Mesendoderm (in vitro differentiated cells): Measurements from ENCODE around the gene LCAT.

Source experiments
- DNase-seq: peaks from one replicate; pipeline ENCODE4 v3.0.0; 2013
- H2AK5ac ChIP-seq: 2 replicates; pipeline ENCODE4 v1.6.1; 2013; ENCODE audit warnings: low read length, inconsistent platforms
- H2BK120ac ChIP-seq: 2 replicates; pipeline ENCODE4 v1.6.1; 2013; ENCODE audit warnings: low read depth, mild to moderate bottlenecking, low read length, moderate library complexity, mixed read lengths
- H2BK15ac ChIP-seq: replicated peaks from 2 replicates; pipeline ENCODE4 v1.6.1; 2013; ENCODE audit warnings: low read depth, mild to moderate bottlenecking, moderate library complexity
- H2BK5ac ChIP-seq: 2 replicates; pipeline ENCODE4 v1.6.1; 2013; ENCODE audit warnings: low read length, inconsistent platforms
- H3K18ac ChIP-seq: 2 replicates; pipeline ENCODE4 v1.6.1; 2013; ENCODE audit warnings: mild to moderate bottlenecking, low read length, mixed read lengths
- H3K23ac ChIP-seq: one replicate; pipeline ENCODE4 v1.6.1; 2013; ENCODE audit warnings: low read length
- H3K27ac ChIP-seq: 2 replicates; pipeline ENCODE4 v1.5.1; 2013; ENCODE audit warnings: low read depth, mild to moderate bottlenecking, inconsistent platforms, low read length, moderate library complexity
- H3K27me3 ChIP-seq: 2 replicates; pipeline ENCODE4 v1.6.1; 2013; ENCODE audit warnings: low read length, control low read depth, mild to moderate bottlenecking, inconsistent platforms; ENCODE audit not compliant: insufficient read depth, poor library complexity
- H3K36me3 ChIP-seq: 2 replicates; pipeline ENCODE4 v1.6.1; 2013; ENCODE audit warnings: low read length, inconsistent platforms; ENCODE audit not compliant: control insufficient read depth, insufficient read depth
- H3K4ac ChIP-seq: one replicate; pipeline ENCODE4 v1.6.1; 2013; ENCODE audit warnings: low read depth, mild to moderate bottlenecking, low read length, moderate library complexity
- H3K4me1 ChIP-seq: 2 replicates; pipeline ENCODE4 v1.6.1; 2013; ENCODE audit warnings: low read depth, low read length, inconsistent platforms; ENCODE audit not compliant: control insufficient read depth
- H3K4me2 ChIP-seq: 2 replicates; pipeline ENCODE4 v1.6.1; 2013; ENCODE audit warnings: low read length
- H3K4me3 ChIP-seq: 2 replicates; pipeline ENCODE4 v1.5.1; 2013; ENCODE audit warnings: mild to moderate bottlenecking, low read length
- H3K56ac ChIP-seq: one replicate; pipeline ENCODE4 v1.6.1; 2013; ENCODE audit warnings: low read length
- H3K79me1 ChIP-seq: 2 replicates; pipeline ENCODE4 v1.6.1; 2013; ENCODE audit warnings: low read length, inconsistent platforms
- H3K79me2 ChIP-seq: 2 replicates; pipeline ENCODE4 v1.6.1; 2013; ENCODE audit warnings: mild to moderate bottlenecking, low read length; ENCODE audit not compliant: control insufficient read depth, insufficient read depth
- H3K9ac ChIP-seq: 2 replicates; pipeline ENCODE4 v1.6.1; 2013; ENCODE audit warnings: low read length, inconsistent platforms
- H4K5ac ChIP-seq: one replicate; pipeline ENCODE4 v1.6.1; 2013; ENCODE audit warnings: low read length
- H4K8ac ChIP-seq: one replicate; pipeline ENCODE4 v1.6.1; 2013; ENCODE audit warnings: low read depth, mild to moderate bottlenecking, control low read depth, low read length, moderate library complexity
- WGBS: extraction: QIAGEN DNeasy Blood & Tissue Kit; methylation state at CpG from one replicate; pipeline ENCODE4 v1.1.7; 2013; ENCODE audit warnings: low lambda C conversion rate, missing lambda C conversion rate; ENCODE audit not compliant: insufficient coverage; ENCODE audit errors: extremely low coverage; 5-methylcytosine and 5-hydroxymethylcytosine counted together

Gene LCAT

GRCh38 chr16:67988675-67989074 lies 44.8 kb upstream of the LCAT start:
- no peak overlapping the region for H2BK15ac ChIP-seq
- no peak overlapping the region for H3K4me3 ChIP-seq
- H3K27me3 ChIP-seq: no peaks in the 10 kb centered on the region
- H3K9ac ChIP-seq: no peak overlapping the region
- H3K27ac ChIP-seq: no peak overlapping the region
- H3K79me1 ChIP-seq: no peaks in the 10 kb centered on the region
- no peak for DNase-seq
- H3K36me3 ChIP-seq: no peaks in the 10 kb centered on the region
- H3K4me1 ChIP-seq: no peaks in the 10 kb centered on the region
- no peak overlapping the region for H4K8ac ChIP-seq
- H3K18ac ChIP-seq: no peak overlapping the region
- WGBS: no CpG with 5 or more reads among the region's 3 CpGs
- no peak overlapping the region for H2AK5ac ChIP-seq
- no peaks in the 10 kb centered on the region for H3K79me2 ChIP-seq
- H3K23ac ChIP-seq: no peak overlapping the region
- H3K4me2 ChIP-seq: no peak overlapping the region
- H2BK120ac ChIP-seq: no peak overlapping the region
- H4K5ac ChIP-seq: no peak overlapping the region
- no peak overlapping the region for H3K56ac ChIP-seq
- no peak overlapping the region for H3K4ac ChIP-seq
- H2BK5ac ChIP-seq: no peak overlapping the region

GRCh38 chr16:67987460-67988160 lies 43.7 kb upstream of the LCAT start:
- H2AK5ac ChIP-seq: no peak overlapping the region
- no peaks in the 10 kb centered on the region for H3K79me1 ChIP-seq
- no CpG with 5 or more reads among the region's 11 CpGs for WGBS
- no peak for DNase-seq
- H3K4me3 ChIP-seq: no peak overlapping the region
- H3K4me2 ChIP-seq: no peak overlapping the region
- no peak overlapping the region for H4K8ac ChIP-seq
- H3K4me1 ChIP-seq: no peaks in the 10 kb centered on the region
- no peak overlapping the region for H3K27ac ChIP-seq
- no peaks in the 10 kb centered on the region for H3K27me3 ChIP-seq
- H3K23ac ChIP-seq: no peak overlapping the region
- no peak overlapping the region for H3K18ac ChIP-seq
- no peak overlapping the region for H3K9ac ChIP-seq
- H2BK120ac ChIP-seq: no peak overlapping the region
- H2BK15ac ChIP-seq: no peak overlapping the region
- no peaks in the 10 kb centered on the region for H3K79me2 ChIP-seq
- no peak overlapping the region for H3K56ac ChIP-seq
- no peak overlapping the region for H2BK5ac ChIP-seq
- H3K4ac ChIP-seq: no peak overlapping the region
- H4K5ac ChIP-seq: no peak overlapping the region
- H3K36me3 ChIP-seq: no peaks in the 10 kb centered on the region

- Histone ChIP-seq H3K4ac (no peak overlapping the region), H3K79me2 (no peaks in the 10 kb centered on the region), H4K5ac (no peak overlapping the region), H2BK120ac (no peak overlapping the region), H2BK5ac (no peak overlapping the region), H3K27me3 (no peaks in the 10 kb centered on the region), H2BK15ac (no peak overlapping the region), H3K23ac (no peak overlapping the region), H3K18ac (no peak overlapping the region), H3K79me1 (no peaks in the 10 kb centered on the region), H3K9ac (no peak overlapping the region), H3K4me1 (no peaks in the 10 kb centered on the region), H3K36me3 (no peaks in the 10 kb centered on the region), H2AK5ac (no peak overlapping the region), H3K4me3 (no peak overlapping the region), H3K56ac (no peak overlapping the region), H4K8ac (no peak overlapping the region), H3K27ac (no peak overlapping the region), H3K4me2 (no peak overlapping the region)
- no CpG with 5 or more reads among the region's 5 CpGs for WGBS
- DNase-seq: no peak
Measured at GRCh38 chr16:67986949-67987348, 43.0 kb upstream of the LCAT start.

GRCh38 chr16:67982011-67982696 lies 38.2 kb upstream of the LCAT start:
- Histone ChIP-seq H3K4me1 (no peaks in the 10 kb centered on the region), H3K27me3 (no peaks in the 10 kb centered on the region), H3K79me1 (no peaks in the 10 kb centered on the region), H3K56ac (no peak overlapping the region), H3K23ac (no peak overlapping the region), H2BK5ac (no peak overlapping the region), H2BK120ac (no peak overlapping the region), H4K8ac (no peak overlapping the region), H3K18ac (no peak overlapping the region), H3K36me3 (no peaks in the 10 kb centered on the region), H3K4ac (no peak overlapping the region), H2AK5ac (no peak overlapping the region), H3K9ac (no peak overlapping the region), H3K27ac (no peak overlapping the region), H3K4me2 (no peak overlapping the region), H2BK15ac (no peak overlapping the region), H3K4me3 (no peak overlapping the region), H4K5ac (no peak overlapping the region), H3K79me2 (no peaks in the 10 kb centered on the region)
- no CpG with 5 or more reads among the region's 49 CpGs for WGBS
- DNase-seq: no peak

GRCh38 chr16:67979955-67980678 lies 36.2 kb upstream of the LCAT start, which contains the start of gene DPEP3:
Gene DPEP3 (minus strand): TSS chr16:67980499. CDS start chr16:67980380, 119 bp downstream.
- peak; percentile 61 for DNase-seq

More at GRCh38 chr16:67979955-67980678, 36.2 kb upstream of the LCAT start, which contains the start of gene DPEP3:
- H3K27ac ChIP-seq: no peak within 1 kb of the TSS
- H3K79me2 ChIP-seq: no peaks in the 10 kb centered on the region
- H3K4ac ChIP-seq: no peak within 1 kb of the TSS
- no peaks in the 10 kb centered on the region for H3K4me1 ChIP-seq
- H3K27me3 ChIP-seq: no peaks in the 10 kb centered on the region
- H2BK5ac ChIP-seq: no peak within 1 kb of the TSS
- H2BK120ac ChIP-seq: no peak within 1 kb of the TSS
- no peak within 1 kb of the TSS for H3K4me2 ChIP-seq
- H3K9ac ChIP-seq: peak within 1 kb of the TSS; percentile 19
- H2BK15ac ChIP-seq: no peak within 1 kb of the TSS
- H2AK5ac ChIP-seq: no peak within 1 kb of the TSS
- H3K56ac ChIP-seq: peak within 1 kb of the TSS; percentile 18
- no peak within 1 kb of the TSS for H3K4me3 ChIP-seq
- H3K79me1 ChIP-seq: no peaks in the 10 kb centered on the region
- no peak within 1 kb of the TSS for H3K18ac ChIP-seq
- WGBS: no CpG with 5 or more reads among the region's 62 CpGs
- no peak within 1 kb of the TSS for H3K23ac ChIP-seq
- H3K36me3 ChIP-seq: no peaks in the 10 kb centered on the region
- no peak within 1 kb of the TSS for H4K8ac ChIP-seq
- H4K5ac ChIP-seq: no peak within 1 kb of the TSS
